ENCODE data around the gene MTHFD2.

- TF ChIP-seq CTCF (IDR thresholded peaks at IDR 0.05; ENCODE audit: insufficient read depth, low read depth, low read length) (no peak), EZH2 (IDR thresholded peaks at IDR 0.05; ENCODE audit: insufficient read depth, low read length) (no peak)
Observed at GRCh38 chr2:74228772-74229171, 30.4 kb downstream of the MTHFD2 start.

Data from astrocyte (in vitro differentiated cells and primary cell).